PC-3 (cell line): ENCODE results near the gene HARS1.

Experiments used
- EZH2 ChIP-seq: fragments of 300-600 bp; sonication (generic); IDR thresholded peaks from one replicate; pipeline ENCODE4 v1.6.1; 2017; ENCODE audit warnings: antibody characterized with exemption, mild to moderate bottlenecking, low read length; ENCODE audit not compliant: unreplicated experiment
- EZH2phosphoT487 ChIP-seq: fragments of 300-600 bp; sonication (generic); IDR thresholded peaks from 2 replicates; pipeline ENCODE4 v1.6.1; 2018; ENCODE audit warnings: mild to moderate bottlenecking, antibody characterized with exemption, low read length, borderline replicate concordance
- TF ChIP-seq, protein P1 (sequence below): fragments of 300-600 bp; sonication (generic); conservative IDR thresholded peaks from 2 replicates; pipeline ENCODE4 v1.5.1; 2017; ENCODE audit warnings: antibody characterized with exemption, low read depth, mild to moderate bottlenecking, low read length

DNA sequence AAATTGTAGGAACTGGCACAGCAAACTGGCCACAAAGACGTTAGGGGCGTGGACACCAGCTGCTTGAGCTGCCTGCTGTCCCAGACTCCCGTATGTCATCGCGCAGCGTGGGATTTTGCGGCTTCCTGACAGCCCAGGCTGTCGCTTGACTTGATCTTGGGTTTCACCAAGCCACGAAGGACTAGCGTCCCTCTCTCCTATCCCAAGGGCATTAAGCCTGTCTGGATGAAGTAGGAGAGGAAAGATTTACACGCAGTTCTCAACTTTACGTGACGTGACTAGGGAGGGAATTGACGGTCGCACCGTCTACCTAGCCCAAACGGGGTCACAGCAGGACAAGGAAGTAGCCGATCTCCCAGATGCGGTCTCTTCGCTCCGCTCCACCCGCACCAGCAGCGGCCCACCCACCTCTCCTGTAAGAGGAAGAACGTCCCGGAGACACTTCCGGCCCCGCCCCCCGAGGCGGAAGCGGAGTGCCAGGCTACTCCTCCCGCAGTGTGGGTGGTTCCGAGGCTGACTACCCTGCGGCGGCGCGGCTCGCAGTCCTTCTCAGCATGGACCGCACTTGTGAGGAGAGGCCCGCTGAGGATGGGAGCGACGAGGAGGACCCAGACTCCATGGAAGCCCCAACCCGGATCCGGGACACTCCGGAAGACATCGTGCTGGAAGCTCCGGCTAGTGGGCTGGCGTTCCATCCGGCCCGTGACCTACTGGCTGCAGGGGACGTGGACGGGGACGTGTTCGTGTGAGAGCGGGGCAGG is 26.6 kb downstream of the HARS1 start, which contains the start of gene WDR55:
- TF ChIP-seq, protein P1, sequence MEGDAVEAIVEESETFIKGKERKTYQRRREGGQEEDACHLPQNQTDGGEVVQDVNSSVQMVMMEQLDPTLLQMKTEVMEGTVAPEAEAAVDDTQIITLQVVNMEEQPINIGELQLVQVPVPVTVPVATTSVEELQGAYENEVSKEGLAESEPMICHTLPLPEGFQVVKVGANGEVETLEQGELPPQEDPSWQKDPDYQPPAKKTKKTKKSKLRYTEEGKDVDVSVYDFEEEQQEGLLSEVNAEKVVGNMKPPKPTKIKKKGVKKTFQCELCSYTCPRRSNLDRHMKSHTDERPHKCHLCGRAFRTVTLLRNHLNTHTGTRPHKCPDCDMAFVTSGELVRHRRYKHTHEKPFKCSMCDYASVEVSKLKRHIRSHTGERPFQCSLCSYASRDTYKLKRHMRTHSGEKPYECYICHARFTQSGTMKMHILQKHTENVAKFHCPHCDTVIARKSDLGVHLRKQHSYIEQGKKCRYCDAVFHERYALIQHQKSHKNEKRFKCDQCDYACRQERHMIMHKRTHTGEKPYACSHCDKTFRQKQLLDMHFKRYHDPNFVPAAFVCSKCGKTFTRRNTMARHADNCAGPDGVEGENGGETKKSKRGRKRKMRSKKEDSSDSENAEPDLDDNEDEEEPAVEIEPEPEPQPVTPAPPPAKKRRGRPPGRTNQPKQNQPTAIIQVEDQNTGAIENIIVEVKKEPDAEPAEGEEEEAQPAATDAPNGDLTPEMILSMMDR, result no peak
- TF ChIP-seq EZH2phosphoT487, result no peak
- no peak for TF ChIP-seq EZH2
